DND-41 (cell line): ENCODE results near the gene SERPINA5.

ENCODE experiments used
- ATAC-seq: fragments of 200-7000 bp; cut with Tn5 transposase; 3 replicates; pipeline ENCODE4 v1.9.1; 2021; ENCODE audit warnings: low read depth; ENCODE audit not compliant: insufficient read depth
- DNase-seq: peaks from one replicate; pipeline ENCODE4 v3.0.0-alpha.2; 2020
- H2AFZ ChIP-seq: 2 replicates; pipeline ENCODE4 v1.6.0; 2012; ENCODE audit warnings: low read depth, low read length
- H3K27ac ChIP-seq: 2 replicates; pipeline ENCODE4 v1.5.1; 2012; ENCODE audit warnings: low read length, inconsistent platforms
- H3K27me3 ChIP-seq: fragments of 200-600 bp; sonication (generic); 2 replicates; pipeline ENCODE4 v1.6.0; 2012; ENCODE audit warnings: low read length, mild to moderate bottlenecking, inconsistent platforms; ENCODE audit not compliant: insufficient read depth, poor library complexity
- H3K36me3 ChIP-seq: 2 replicates; pipeline ENCODE4 v1.5.1; 2012; ENCODE audit warnings: low read length, inconsistent platforms; ENCODE audit not compliant: insufficient read depth
- H3K4me1 ChIP-seq: 2 replicates; pipeline ENCODE4 v1.5.1; 2012; ENCODE audit warnings: mild to moderate bottlenecking, low read length; ENCODE audit not compliant: insufficient read depth
- H3K4me2 ChIP-seq: 2 replicates; pipeline ENCODE4 v1.6.0; 2012; ENCODE audit warnings: mild to moderate bottlenecking, moderate library complexity, low read length, inconsistent platforms; ENCODE audit not compliant: insufficient read depth
- H3K4me3 ChIP-seq, 2 experiments: fragments of 200-600 bp in 1 of 2; shearing (Covaris generic) in 1 of 2; 2 replicates each; pipeline ENCODE4 v1.5.1; 2012 to 2016; ENCODE audit warnings: inconsistent platforms in 2 of 2, low read length in 2 of 2, mild to moderate bottlenecking in 2 of 2, low read depth in 1 of 2, moderate library complexity in 1 of 2
- H3K79me2 ChIP-seq: 2 replicates; pipeline ENCODE4 v1.6.0; 2012; ENCODE audit warnings: low read length, inconsistent platforms; ENCODE audit not compliant: insufficient read depth
- H3K9ac ChIP-seq: 2 replicates; pipeline ENCODE4 v1.6.0; 2012; ENCODE audit warnings: low read depth, mild to moderate bottlenecking, inconsistent platforms, low read length, moderate library complexity
- H3K9me3 ChIP-seq: 2 replicates; pipeline ENCODE4 v1.5.1; 2012; ENCODE audit warnings: low read length, moderate library complexity, mild to moderate bottlenecking, inconsistent platforms; ENCODE audit not compliant: insufficient read depth, severe bottlenecking
- H4K20me1 ChIP-seq: 2 replicates; pipeline ENCODE4 v1.6.0; 2012; ENCODE audit warnings: low read length; ENCODE audit not compliant: insufficient read depth
- CTCF ChIP-seq: IDR thresholded peaks from 2 replicates; pipeline ENCODE4 v1.5.1; 2012; ENCODE audit warnings: borderline replicate concordance, low read length, moderate library complexity, mild to moderate bottlenecking; ENCODE audit not compliant: poor library complexity, severe bottlenecking; ENCODE audit errors: extremely low read depth
- EZH2 ChIP-seq: IDR thresholded peaks from 3 replicates; pipeline ENCODE4 v1.6.1; 2012; ENCODE audit warnings: borderline replicate concordance, low read depth, mild to moderate bottlenecking, moderate library complexity, low read length, inconsistent platforms; ENCODE audit not compliant: severe bottlenecking

Gene SERPINA5

GRCh38 chr14:94598816-94599655 lies 17.8 kb downstream of the SERPINA5 start:
- Histone ChIP-seq H3K27ac (no peak overlapping the region), H3K36me3 (no peaks in the 10 kb centered on the region), H3K27me3 (no peaks in the 10 kb centered on the region), H3K4me3 (no peak overlapping the region), H2AFZ (no peak overlapping the region), H3K9ac (no peak overlapping the region), H3K79me2 (no peaks in the 10 kb centered on the region), H3K4me2 (no peak overlapping the region), H3K4me1 (no peaks in the 10 kb centered on the region), H4K20me1 (no peaks in the 10 kb centered on the region), H3K9me3 (no peaks in the 10 kb centered on the region)
- TF ChIP-seq CTCF (no peak), EZH2 (no peak)
- ATAC-seq (no peak), DNase-seq (no peak)

- Histone ChIP-seq H3K4me3 (no peak overlapping the region), H3K4me1 (no peaks in the 10 kb centered on the region), H3K4me2 (no peak overlapping the region), H3K36me3 (no peaks in the 10 kb centered on the region), H3K79me2 (no peaks in the 10 kb centered on the region), H3K27me3 (no peaks in the 10 kb centered on the region), H4K20me1 (no peaks in the 10 kb centered on the region), H2AFZ (no peak overlapping the region), H3K27ac (no peak overlapping the region), H3K9me3 (no peaks in the 10 kb centered on the region), H3K9ac (no peak overlapping the region)
- TF ChIP-seq EZH2 = no peak
- no peak for TF ChIP-seq CTCF
- no peak for DNase-seq
- ATAC-seq = no peak
Measured at GRCh38 chr14:94599656-94600004, 18.4 kb downstream of the SERPINA5 start.

GRCh38 chr14:94600148-94600545 lies 18.9 kb downstream of the SERPINA5 start:
- H3K9me3 ChIP-seq = no peaks in the 10 kb centered on the region
- H3K79me2 ChIP-seq = no peaks in the 10 kb centered on the region
- no peak overlapping the region for H2AFZ ChIP-seq
- H3K4me2 ChIP-seq = no peak overlapping the region
- DNase-seq (no peak), ATAC-seq (no peak)
- no peak overlapping the region for H3K4me3 ChIP-seq
- H3K27me3 ChIP-seq = no peaks in the 10 kb centered on the region
- no peak for TF ChIP-seq CTCF
- TF ChIP-seq EZH2 = no peak
- no peaks in the 10 kb centered on the region for H3K36me3 ChIP-seq
- H4K20me1 ChIP-seq = no peaks in the 10 kb centered on the region
- H3K9ac ChIP-seq = no peak overlapping the region
- no peaks in the 10 kb centered on the region for H3K4me1 ChIP-seq
- no peak overlapping the region for H3K27ac ChIP-seq

GRCh38 chr14:94601884-94602391 lies 20.7 kb downstream of the SERPINA5 start:
- Histone ChIP-seq H2AFZ (no peak overlapping the region), H4K20me1 (no peaks in the 10 kb centered on the region), H3K36me3 (no peaks in the 10 kb centered on the region), H3K9me3 (no peaks in the 10 kb centered on the region), H3K79me2 (no peaks in the 10 kb centered on the region), H3K4me2 (no peak overlapping the region), H3K27me3 (no peaks in the 10 kb centered on the region), H3K4me3 (no peak overlapping the region), H3K4me1 (no peaks in the 10 kb centered on the region), H3K9ac (no peak overlapping the region), H3K27ac (no peak overlapping the region)
- DNase-seq = no peak
- ATAC-seq = no peak
- TF ChIP-seq CTCF (no peak), EZH2 (no peak)
